ENCODE results near the gene JAML.

The JAML gene

GRCh38 chr11:118239509-118240205, 14.8 kb upstream of the JAML start:
- DNase-seq = no peak

- DNase-seq = no peak
Observed at GRCh38 chr11:118238929-118239328, 14.1 kb upstream of the JAML start.

DNA sequence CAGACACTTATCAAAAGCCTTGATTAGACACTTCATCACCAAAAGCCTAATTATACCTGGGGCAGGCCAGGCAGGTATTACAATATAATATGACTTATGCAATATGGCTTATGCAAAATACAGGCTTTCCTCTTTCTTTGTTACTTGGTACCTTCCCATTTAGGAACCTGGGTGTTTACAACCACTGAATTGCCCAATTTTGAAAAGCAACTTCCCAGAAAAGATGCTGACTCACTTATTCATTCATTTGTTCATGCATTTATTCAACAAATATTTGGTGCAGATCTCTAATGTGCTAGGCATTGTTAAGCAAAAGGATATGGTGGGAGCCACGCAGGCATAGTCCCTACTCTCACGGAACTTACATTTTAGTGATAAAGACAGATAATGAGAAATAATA, 13.6 kb upstream of the JAML start:
- DNase-seq = no peak

GRCh38 chr11:118236170-118236569, 11.4 kb upstream of the JAML start:
- DNase-seq = no peak

DNA sequence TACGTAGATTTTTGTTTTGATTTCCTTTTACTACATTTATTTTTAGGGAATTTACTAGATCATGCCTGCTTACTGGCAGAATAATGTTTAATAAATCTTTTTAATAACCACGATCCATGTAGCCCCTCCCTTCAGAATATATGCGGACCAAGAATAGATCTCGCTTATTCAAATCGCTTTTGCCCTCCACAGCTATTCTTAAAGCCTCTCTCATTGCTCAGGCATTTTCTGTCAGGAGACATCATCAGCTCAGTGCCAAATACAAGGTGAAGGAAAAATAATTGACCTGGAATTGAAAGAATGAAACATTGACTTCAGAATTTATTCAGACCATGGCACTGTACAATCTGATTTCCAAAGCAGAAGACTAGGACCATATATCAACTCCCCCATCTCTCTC, 10.0 kb upstream of the JAML start:
- no peak for DNase-seq

- DNase-seq = no peak
Observed at GRCh38 chr11:118233850-118234249, 9.0 kb upstream of the JAML start.

- no peak for DNase-seq
Observed at GRCh38 chr11:118233377-118233776, 8.6 kb upstream of the JAML start.

DNA sequence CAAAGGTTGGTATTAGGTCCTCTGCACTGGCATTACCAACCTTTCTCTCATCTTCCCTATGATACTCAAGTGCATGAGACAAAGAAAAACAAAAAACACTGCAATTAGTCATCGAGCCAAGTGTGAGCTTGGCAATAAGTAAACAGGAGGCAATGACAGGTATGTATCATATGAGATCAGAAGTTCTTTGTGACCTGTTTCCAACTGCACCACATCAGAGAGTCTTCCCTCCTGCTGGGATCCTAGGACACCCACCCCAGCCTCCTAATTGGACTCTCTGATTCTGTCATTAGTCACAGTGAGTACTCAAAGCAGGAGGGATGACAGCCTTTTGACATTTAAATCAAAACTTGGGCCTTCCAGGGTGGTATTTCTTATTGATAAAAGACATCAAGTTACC, 7.8 kb upstream of the JAML start:
- DNase-seq = no peak

DNA sequence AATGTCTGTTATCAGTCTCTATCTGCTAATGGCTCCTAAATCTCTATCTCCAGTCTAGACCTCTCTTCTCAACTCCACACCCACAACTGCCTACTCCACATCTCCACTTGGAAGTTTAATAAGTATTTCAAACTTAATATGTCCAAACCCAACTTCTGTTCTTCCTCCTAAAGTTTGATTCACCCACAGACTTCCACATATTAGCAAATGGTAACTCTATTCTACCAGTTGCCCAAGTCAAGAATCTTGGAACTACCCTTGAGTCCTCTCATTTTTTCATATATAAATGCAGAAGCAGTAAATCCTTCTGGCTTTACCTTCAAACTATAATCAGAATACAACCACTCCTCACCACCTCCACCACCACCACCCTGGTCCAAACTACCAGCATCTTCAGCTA, 6.7 kb upstream of the JAML start:
- DNase-seq = no peak

- DNase-seq = no peak
Observed at GRCh38 chr11:118230088-118230487, 5.3 kb upstream of the JAML start.

DNA sequence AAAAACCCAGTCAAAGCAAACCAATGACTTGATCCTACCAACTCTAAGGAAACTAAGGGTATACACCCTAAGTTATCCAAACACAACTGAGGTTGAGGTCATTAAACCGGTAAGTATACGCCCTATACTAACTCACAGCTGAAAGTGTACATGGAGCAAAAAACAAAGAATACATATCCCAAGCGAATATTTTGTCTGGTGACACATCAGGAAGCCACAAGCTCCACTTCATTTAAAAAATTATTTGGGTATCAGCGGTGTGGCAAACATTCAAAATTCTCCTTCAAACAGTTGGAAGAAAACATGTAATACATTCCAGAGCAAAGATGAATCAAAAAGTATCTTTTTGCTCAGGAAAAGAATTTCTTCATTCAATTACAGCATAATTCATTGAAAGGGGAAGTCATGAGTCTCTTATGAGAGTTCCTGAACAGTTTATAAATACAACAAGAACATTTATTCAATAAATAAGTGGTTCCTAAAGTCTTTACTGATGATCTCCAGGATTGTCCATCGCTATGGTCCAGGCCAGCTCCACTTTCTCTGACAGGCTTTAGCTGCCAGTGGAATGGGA, 4.5 kb upstream of the JAML start:
- no peak for DNase-seq

GRCh38 chr11:118227865-118228785, 3.3 kb upstream of the JAML start:
- DNase-seq = no peak

- no peak for DNase-seq
Observed at GRCh38 chr11:118226781-118227180, 2.0 kb upstream of the JAML start.

- DNase-seq = no peak
Observed at GRCh38 chr11:118226296-118226695, 1.5 kb upstream of the JAML start.

DNA sequence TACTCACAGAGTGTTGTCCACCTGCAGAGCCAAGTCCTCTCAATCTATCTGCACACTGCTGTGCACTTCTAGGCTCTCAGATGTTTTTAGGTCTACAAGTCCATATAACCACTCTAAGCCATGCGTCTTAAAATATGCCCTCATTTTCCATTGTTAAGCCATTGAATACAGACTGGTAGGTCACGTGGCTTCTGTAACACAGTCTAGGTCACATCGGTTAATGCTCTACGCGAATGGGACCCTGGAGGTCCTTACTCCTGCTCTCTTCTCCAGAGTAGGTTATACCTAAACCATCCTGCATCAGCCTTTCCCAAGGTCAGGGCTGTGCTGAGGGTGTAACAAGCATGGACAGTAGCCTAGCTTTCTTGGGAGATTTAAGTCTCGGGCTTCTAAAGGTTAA, 819 bp downstream of the JAML start:
- no peak for DNase-seq

DNA sequence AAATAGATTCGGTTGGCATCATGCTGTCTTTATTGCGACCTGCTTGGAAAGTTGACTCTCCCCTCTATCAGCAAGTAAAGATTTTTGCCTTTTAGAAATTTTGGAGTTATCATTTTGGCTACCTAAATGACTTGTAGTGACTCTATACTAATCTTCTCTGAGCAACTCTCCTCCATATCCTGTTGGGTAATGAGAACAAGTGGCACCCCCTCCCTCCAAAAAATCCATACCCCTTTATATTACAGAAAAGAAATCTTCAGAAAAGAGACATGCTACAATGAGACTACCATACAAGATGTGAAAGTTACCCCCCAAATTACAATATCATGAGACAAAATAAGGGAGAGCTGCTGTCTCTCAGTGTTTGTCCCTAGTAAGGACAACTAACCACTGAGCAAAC, 1.2 kb downstream of the JAML start:
- DNase-seq = no peak

- DNase-seq = no peak
Observed at GRCh38 chr11:118222437-118222836, 2.4 kb downstream of the JAML start.

DNA sequence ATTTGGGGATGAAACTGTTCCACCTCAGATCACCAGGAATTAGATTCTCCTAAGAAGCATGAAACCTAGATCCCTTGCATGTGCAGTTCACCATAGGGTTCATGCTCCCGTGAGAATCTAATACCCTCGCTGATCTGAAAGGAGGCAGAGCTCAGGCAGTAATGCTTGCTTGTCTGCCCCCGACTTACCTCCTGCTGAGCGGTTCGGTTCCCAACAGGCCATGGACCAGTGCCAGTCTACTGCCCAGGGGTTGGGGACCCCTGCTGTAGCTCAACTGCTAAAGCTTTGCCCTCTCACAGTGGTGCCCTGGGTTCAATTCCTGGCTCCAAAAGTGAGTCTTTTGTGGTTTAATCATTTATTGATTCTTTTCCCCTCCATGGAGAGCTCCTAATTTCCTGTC, 3.4 kb downstream of the JAML start:
- DNase-seq = no peak

DNA sequence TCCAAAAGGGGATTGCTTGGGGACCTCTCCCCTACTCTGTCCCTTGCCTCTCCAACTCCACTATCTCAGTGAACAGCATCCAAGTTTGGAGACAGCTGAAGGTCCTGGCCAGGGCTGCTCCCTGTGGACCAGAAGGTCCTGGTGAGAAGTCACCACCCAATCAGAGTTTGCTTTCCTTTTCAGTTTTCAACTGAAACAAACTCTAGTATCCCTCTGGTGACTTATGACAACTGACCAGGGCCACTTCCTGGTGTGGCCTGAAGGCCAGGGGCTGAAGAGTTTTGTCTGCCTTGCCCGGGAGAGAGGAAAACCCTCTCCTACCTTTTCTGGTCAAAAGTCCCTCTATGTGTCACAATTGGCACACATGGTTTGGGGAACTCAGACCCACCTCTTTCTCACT, 5.1 kb downstream of the JAML start:
- DNase-seq = no peak

GRCh38 chr11:118219244-118219643, 5.6 kb downstream of the JAML start:
- peak; percentile 96 to 98 for DNase-seq

DNA sequence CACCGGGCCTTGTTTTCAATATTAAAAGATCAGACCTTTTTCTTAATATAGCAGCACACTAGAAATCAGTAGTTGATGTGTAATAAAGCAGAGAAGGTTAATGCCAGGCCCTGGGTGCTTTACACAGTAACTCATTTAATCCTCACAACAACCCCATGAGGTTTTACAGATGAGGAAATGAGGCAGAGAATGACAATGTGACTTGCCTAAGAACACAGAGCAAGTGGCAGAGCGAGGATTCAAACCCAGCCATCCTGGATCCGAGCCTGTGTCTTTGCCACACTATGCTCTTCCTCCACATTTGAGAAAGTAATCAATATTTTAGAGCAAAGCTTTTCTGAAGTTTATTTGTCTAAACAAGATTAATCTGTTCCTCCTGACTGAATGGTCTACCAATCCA, 7.2 kb downstream of the JAML start:
- no peak for DNase-seq

GRCh38 chr11:118216621-118217481, 8.0 kb downstream of the JAML start:
- DNase-seq = no peak

- no peak for DNase-seq
Observed at GRCh38 chr11:118215765-118216164, 9.0 kb downstream of the JAML start.

Data from NCI-H526 (cell line).